H1 (cell line): ENCODE measurements around the gene PIAS2. TPM values are rescaled to one million over a fixed set of nuclear protein-coding genes. Genes with fewer than 3 reads are reported as not detected.

Experiments used
- CTCF ChIA-PET: fragments of 300-600 bp; sonication (Branson Sonifier 250); formaldehyde crosslinking; loops from one replicate; lab custom pipeline; 2021; ENCODE audit not compliant: partially characterized antibody; lab: Charles Lee
- POLR2A ChIA-PET: fragments of 300-600 bp; sonication (Branson Sonifier 250); formaldehyde crosslinking; loops from one replicate; lab custom pipeline; 2021; ENCODE audit warnings: inconsistent platforms; ENCODE audit not compliant: partially characterized antibody; lab: Charles Lee
- DNase-seq, 2 experiments: peaks; one replicate each; pipeline versions ENCODE4 v3.0.0 to v3.0.0-alpha.2; 2010 to 2022; ENCODE audit warnings: low spot score in 2 of 2, low read depth in 1 of 2, mixed read lengths in 1 of 2
- FAIRE-seq: peaks from 2 replicates; lab custom pipeline; 2011; peaks lifted over from hg19 to GRCh38; lab: Jason Lieb, UNC
- H2AFZ ChIP-seq: 2 replicates; pipeline ENCODE4 v1.8.1; 2012; ENCODE audit warnings: low read length, inconsistent platforms
- H2AK5ac ChIP-seq: 2 replicates; pipeline ENCODE4 v1.6.1; 2013; ENCODE audit warnings: low read depth, low read length
- H2BK120ac ChIP-seq: replicated peaks from 2 replicates; pipeline ENCODE3; 2013; ENCODE audit warnings: low read depth, low read length, inconsistent platforms
- H2BK12ac ChIP-seq: 2 replicates; pipeline ENCODE4 v1.6.1; 2013; ENCODE audit warnings: low read depth, low read length
- H2BK15ac ChIP-seq: 2 replicates; pipeline ENCODE4 v1.6.1; 2013; ENCODE audit warnings: low read length
- H2BK20ac ChIP-seq: 2 replicates; pipeline ENCODE4 v1.6.1; 2013; ENCODE audit warnings: low read length
- H2BK5ac ChIP-seq: 2 replicates; pipeline ENCODE4 v1.6.1; 2013; ENCODE audit warnings: low read depth, low read length
- H3K14ac ChIP-seq: 2 replicates; pipeline ENCODE4 v1.6.1; 2013; ENCODE audit warnings: inconsistent platforms; ENCODE audit not compliant: insufficient read length
- H3K18ac ChIP-seq: 2 replicates; pipeline ENCODE4 v1.6.1; 2013; ENCODE audit warnings: low read length; ENCODE audit errors: extremely low read depth
- H3K23ac ChIP-seq: 2 replicates; pipeline ENCODE4 v1.6.1; 2013; ENCODE audit warnings: inconsistent platforms; ENCODE audit not compliant: insufficient read length
- H3K23me2 ChIP-seq: 2 replicates; pipeline ENCODE4 v1.6.1; 2013; ENCODE audit warnings: low read depth, low read length
- H3K27ac ChIP-seq: 2 replicates; pipeline ENCODE4 v1.6.1; 2011; ENCODE audit warnings: low read depth, low read length, inconsistent platforms
- H3K27me3 ChIP-seq, 4 experiments: replicated peaks in 1 of 4; 1 replicate in 1 of 4; 2 replicates in 3 of 4; pipeline versions ENCODE4 v1.6.1 to v1.8.1; 2011 to 2013; ENCODE audit warnings: low read length in 3 of 4, mild to moderate bottlenecking in 3 of 4, inconsistent platforms in 2 of 4, mixed read lengths in 2 of 4, moderate library complexity in 1 of 4; ENCODE audit not compliant: control insufficient read depth in 3 of 4, insufficient read depth in 3 of 4; ENCODE audit errors: extremely low read depth in 1 of 4
- H3K36me3 ChIP-seq, 4 experiments: 2 replicates each; pipeline versions ENCODE4 v1.6.1 to v1.8.1; 2011 to 2013; ENCODE audit warnings: mild to moderate bottlenecking in 4 of 4, low read length in 3 of 4, moderate library complexity in 2 of 4, control low read depth in 1 of 4, inconsistent platforms in 1 of 4; ENCODE audit not compliant: insufficient read depth in 4 of 4, control insufficient read depth in 2 of 4
- H3K4ac ChIP-seq: replicated peaks from 2 replicates; pipeline ENCODE3; 2013; ENCODE audit warnings: low read length, low read depth, mixed read lengths, inconsistent platforms; ENCODE audit not compliant: insufficient read length
- H3K4me1 ChIP-seq, 4 experiments: replicated peaks in 1 of 4; 1 replicate in 1 of 4; 2 replicates in 3 of 4; pipeline versions ENCODE4 v1.6.1 to v1.8.1; 2011 to 2013; ENCODE audit warnings: low read length in 3 of 4, inconsistent platforms in 2 of 4, mixed read lengths in 1 of 4; ENCODE audit not compliant: insufficient read depth in 4 of 4, control insufficient read depth in 3 of 4
- H3K4me2 ChIP-seq, 2 experiments: 2 replicates each; pipeline versions ENCODE4 v1.6.1 to v1.8.1; 2011 to 2013; ENCODE audit warnings: low read depth in 2 of 2, low read length in 2 of 2, control low read depth in 1 of 2, inconsistent platforms in 1 of 2, mild to moderate bottlenecking in 1 of 2; ENCODE audit not compliant: insufficient read depth in 1 of 2
- H3K4me3 ChIP-seq, 4 experiments: fragments of 200-600, 300-600 bp in 1 of 4; sonication (generic), shearing (Covaris generic), sonication (Bioruptor Twin) in 1 of 4; 2 replicates each; pipeline versions ENCODE4 v1.5.1 to v1.8.1; 2011 to 2016; ENCODE audit warnings: low read length in 4 of 4, low read depth in 3 of 4, control low read depth in 2 of 4, inconsistent platforms in 2 of 4, mild to moderate bottlenecking in 2 of 4, mixed read lengths in 1 of 4, moderate library complexity in 1 of 4; ENCODE audit not compliant: insufficient read depth in 2 of 4; ENCODE audit errors: extremely low read depth in 1 of 4
- H3K56ac ChIP-seq: replicated peaks from 2 replicates; pipeline ENCODE3; 2013; ENCODE audit warnings: low read depth, mild to moderate bottlenecking, mixed read lengths, low read length, inconsistent platforms; ENCODE audit not compliant: insufficient read length
- H3K79me1 ChIP-seq: 2 replicates; pipeline ENCODE4 v1.6.1; 2013; ENCODE audit warnings: low read depth, low read length, control low read depth
- H3K79me2 ChIP-seq, 2 experiments: 2 replicates each; pipeline versions ENCODE4 v1.6.1 to v1.8.1; 2012 to 2013; ENCODE audit warnings: low read length in 2 of 2, mild to moderate bottlenecking in 2 of 2, inconsistent platforms in 1 of 2; ENCODE audit not compliant: insufficient read depth in 2 of 2, control insufficient read depth in 1 of 2
- H3K9ac ChIP-seq, 4 experiments: replicated peaks in 1 of 4; 1 replicate in 1 of 4; 2 replicates in 3 of 4; pipeline versions ENCODE4 v1.6.1 to v1.8.1; 2011 to 2013; ENCODE audit warnings: low read depth in 3 of 4, low read length in 3 of 4, control low read depth in 2 of 4, mild to moderate bottlenecking in 2 of 4, moderate library complexity in 2 of 4, inconsistent platforms in 1 of 4; ENCODE audit errors: extremely low read depth in 1 of 4
- H3K9me3 ChIP-seq, 2 experiments: 2 replicates each; pipeline versions ENCODE4 v1.6.1 to v1.8.1; 2012 to 2013; ENCODE audit warnings: mild to moderate bottlenecking in 2 of 2, moderate library complexity in 2 of 2, control low read depth in 1 of 2, inconsistent platforms in 1 of 2, low read depth in 1 of 2, low read length in 1 of 2, mixed read lengths in 1 of 2; ENCODE audit not compliant: insufficient read depth in 2 of 2
- H4K20me1 ChIP-seq, 2 experiments: replicated peaks in 1 of 2; 2 replicates each; pipeline versions ENCODE3 to v1.8.1; 2011 to 2013; ENCODE audit warnings: inconsistent platforms in 2 of 2, low read length in 2 of 2, mild to moderate bottlenecking in 1 of 2; ENCODE audit not compliant: insufficient read depth in 2 of 2, control insufficient read depth in 1 of 2
- H4K5ac ChIP-seq: 2 replicates; pipeline ENCODE4 v1.6.1; 2013; ENCODE audit warnings: low read length, low read depth, mixed read lengths, inconsistent platforms; ENCODE audit not compliant: insufficient read length
- H4K8ac ChIP-seq: 2 replicates; pipeline ENCODE4 v1.8.0; 2013; ENCODE audit warnings: mild to moderate bottlenecking, moderate library complexity, low read length, inconsistent platforms; ENCODE audit not compliant: insufficient read depth; ENCODE audit errors: extremely low read depth
- H4K91ac ChIP-seq: replicated peaks from 2 replicates; pipeline ENCODE3; 2013; ENCODE audit warnings: low read length, mixed read lengths, inconsistent platforms; ENCODE audit not compliant: insufficient read length
- HDAC2 ChIP-seq, 2 experiments: fragments of 300-600 bp in 1 of 2; sonication (generic) in 1 of 2; IDR thresholded peaks; 2 replicates each; pipeline ENCODE4 v1.6.1; 2011 to 2012; ENCODE audit warnings: low read depth in 2 of 2, low read length in 2 of 2, mild to moderate bottlenecking in 2 of 2, moderate library complexity in 2 of 2, borderline replicate concordance in 1 of 2, inconsistent platforms in 1 of 2
- SP4 ChIP-seq: IDR thresholded peaks from 2 replicates; pipeline ENCODE4 v1.6.1; 2012; ENCODE audit warnings: low read length, inconsistent platforms
- TEAD4 ChIP-seq: IDR thresholded peaks from 2 replicates; pipeline ENCODE4 v1.6.1; 2012; ENCODE audit warnings: low read depth, low read length, inconsistent platforms, mixed read lengths
- WGBS, 2 experiments: shearing (Covaris generic) in 1 of 2; methylation state at CpG; one replicate each; pipeline versions ENCODE4 v1.1.6 to v1.1.7; 2013 to 2015; ENCODE audit warnings: low lambda C conversion rate in 2 of 2, mixed read lengths in 2 of 2, inconsistent platforms in 1 of 2, low coverage in 1 of 2, missing lambda C conversion rate in 1 of 2; ENCODE audit not compliant: insufficient replicate concordance in 2 of 2, insufficient coverage in 1 of 2, insufficient read length in 1 of 2; ENCODE audit errors: extremely low coverage in 1 of 2, missing lambda C conversion rate in 1 of 2; 5-methylcytosine and 5-hydroxymethylcytosine counted together
- polyA plus RNA-seq, 7 experiments: library from polyadenylated mRNA; depleted of rRNA in 3 of 7; stranded (reverse) in 5 of 7; unstranded in 2 of 7; fragments of >200 nt in 5 of 7; fragments of 200-250 nt in 2 of 7; gene quantifications; 1 replicate in 5 of 7; 2 replicates in 1 of 7; 4 replicates in 1 of 7; pipeline versions ENCODE4 v1.2.1 to v1.2.3, GENCODE V29; 2011 to 2013; ENCODE audit warnings: missing spikeins in 2 of 7, mixed read lengths in 2 of 7
- total RNA-seq: library from RNA; stranded (reverse); fragmentation: NEBNext Ultra II Directional; extraction: Animal tissue kit (Norgen Biotek cat#: 25700); gene quantifications from 2 replicates; pipeline ENCODE4 v1.2.1, GENCODE V29; 2021

PIAS2 gene
- total and polyA plus RNA-seq, 2 of the 8 experiments (the other 6 are each of a cell fraction or from before 2014, with no cell fraction given) = 20.1 to 53.9 TPM

- Histone ChIP-seq H3K4me2 (peak overlapping the region; percentile 49 to 64), H3K4ac (no peak overlapping the region), H4K91ac (peak overlapping the region; percentile 80), H3K56ac (no peak overlapping the region), H4K8ac (no peak overlapping the region), H2BK12ac (no peak overlapping the region), H3K4me1 (peaks cover 3 to 7% (median 3%) of the 10 kb centered on the region in 4 experiments; a peak in 6 of 7 replicates), H3K4me3 (peak overlapping the region in 1 of 4 experiments; percentile 18; a peak in 1 of 8 replicates), H3K79me2 (peaks cover 2 to 83% of the 10 kb centered on the region in 2 experiments), H2AFZ (no peak overlapping the region), H3K18ac (peak overlapping the region; percentile 68; the same call in 1 of the 2 replicates), H3K36me3 (0 out of 8 replicates have a peak, but pooled peaks cover 0 to 3% (median 0%) of the 10 kb centered on the region in 4 experiments), H2BK20ac (no peak overlapping the region), H2BK120ac (no peak overlapping the region), H4K20me1 (no peaks in the 10 kb centered on the region), H3K9me3 (no peaks in the 10 kb centered on the region), H2BK5ac (0 out of 2 replicates have a peak overlapping the region, but pooled peaks have one; percentile 35), H3K9ac (no peak overlapping the region), H3K27ac (peak overlapping the region; percentile 60; the same call in 1 of the 2 replicates), H2BK15ac (no peak overlapping the region), H3K79me1 (0 out of 2 replicates have a peak, but pooled peaks cover 2% of the 10 kb centered on the region), H3K23me2 (no peaks in the 10 kb centered on the region), H3K14ac (no peak overlapping the region), H2AK5ac (no peak overlapping the region; the same call in 1 of the 2 replicates), H4K5ac (peak overlapping the region; percentile 21), H3K23ac (no peak overlapping the region), H3K27me3 (no peaks in the 10 kb centered on the region)
- FAIRE-seq = peak; percentile 95
- 14% methylated on average over 2 of the region's 2 CpGs; no CpG with 5 or more reads in 1 of the 2 experiments for WGBS, 2 experiments
- peak in 1 of 2 experiments; percentile 31 for DNase-seq
- TF ChIP-seq HDAC2 (IDR thresholded peaks at IDR 0.05; ENCODE audit: borderline replicate concordance in 1 of 2, low read depth in 2 of 2, low read length in 2 of 2) = 0 out of 4 replicates have a peak, but pooled peaks of 1 of the 2 experiments have one; percentile 29
- peak; percentile 90 for TF ChIP-seq TEAD4
- no peak for TF ChIP-seq SP4
- ChIA-PET POLR2A (interaction anchor here (1.1 to 2.1 kb wide), 4 partner anchors 10 to 18 kb away, joined by 4 to 9 read pairs (median 5); partner anchors contain the start of genes KATNAL2 and PIAS2), CTCF (interaction anchor here (0.7 kb wide), 1 partner anchor 32 kb away, joined by 3 read pairs; no protein-coding TSS in a partner anchor)
Measured at GRCh38 chr18:46899274-46899948, 17.9 kb downstream of the PIAS2 start.
